PC-9 (cell line): ENCODE measurements around the gene KCNJ14. TPM values are rescaled to one million over a fixed set of nuclear protein-coding genes. Genes with fewer than 3 reads are reported as not detected.
A peak's percentile ranks its signal among the peaks of the same experiment; 100 is the strongest.

Experiments
- BruUV-seq: library from RNA; stranded (reverse); fragments of 400-500 nt; replicated peaks from 2 replicates; lab custom pipeline; 2021; lab: Mats Ljungman, UMichigan
- CTCF ChIA-PET: fragments of 300-600 bp; sonication (Branson Sonifier 250); formaldehyde crosslinking; loops from one replicate; lab custom pipeline; 2022; ENCODE audit warnings: antibody characterized with exemption; lab: Charles Lee
- POLR2A ChIA-PET: fragments of 300-600 bp; sonication (Branson Sonifier 250); formaldehyde crosslinking; loops from one replicate; lab custom pipeline; 2022; ENCODE audit warnings: antibody characterized with exemption; ENCODE audit not compliant: unreplicated experiment; lab: Charles Lee
- DNase-seq, 2 experiments: peaks; one replicate each; pipeline versions ENCODE4 v3.0.0 to v3.0.0-alpha.2; 2015 to 2022; ENCODE audit warnings: mixed read lengths in 1 of 2
- H2AFZ ChIP-seq: fragments of 200-600 bp; sonication (generic); 2 replicates; pipeline ENCODE4 v1.8.1; 2017; ENCODE audit warnings: antibody characterized with exemption
- H3F3A ChIP-seq: fragments of 200-600 bp; sonication (generic); 2 replicates; pipeline ENCODE4 v1.8.1; 2017; ENCODE audit warnings: antibody characterized with exemption, mild to moderate bottlenecking, low read depth; ENCODE audit not compliant: insufficient read depth
- H3K27ac ChIP-seq: fragments of 200-600 bp; sonication (generic); 2 replicates; pipeline ENCODE4 v1.6.1; 2016; ENCODE audit warnings: mixed run types
- H3K27me3 ChIP-seq: fragments of 200-600 bp; sonication (generic); 2 replicates; pipeline ENCODE4 v1.6.1; 2016; ENCODE audit warnings: low read depth, mixed run types; ENCODE audit not compliant: insufficient read depth
- H3K36me3 ChIP-seq: fragments of 200-600 bp; sonication (generic); 2 replicates; pipeline ENCODE4 v1.6.1; 2016; ENCODE audit warnings: low read depth, mixed run types
- H3K4me1 ChIP-seq: fragments of 200-600 bp; sonication (generic); replicated peaks from 2 replicates; pipeline ENCODE4 v1.6.1; 2016; ENCODE audit warnings: mixed run types; ENCODE audit not compliant: insufficient read depth
- H3K4me2 ChIP-seq: fragments of 200-600 bp; sonication (generic); 2 replicates; pipeline ENCODE4 v1.6.1; 2017; ENCODE audit warnings: mixed run types
- H3K4me3 ChIP-seq: fragments of 200-600 bp; sonication (generic); 2 replicates; pipeline ENCODE4 v1.6.1; 2016; ENCODE audit warnings: mixed run types
- H3K79me2 ChIP-seq: fragments of 200-600 bp; sonication (generic); 2 replicates; pipeline ENCODE4 v1.6.1; 2017; ENCODE audit warnings: low read depth, mixed run types
- H3K9me2 ChIP-seq: fragments of 200-600 bp; sonication (generic); 2 replicates; pipeline ENCODE4 v1.8.1; 2017; ENCODE audit warnings: mild to moderate bottlenecking; ENCODE audit not compliant: insufficient read depth
- H3K9me3 ChIP-seq: fragments of 200-600 bp; sonication (generic); 2 replicates; pipeline ENCODE4 v1.8.1; 2016; ENCODE audit warnings: low read depth; ENCODE audit not compliant: insufficient read depth
- H4K20me1 ChIP-seq: fragments of 200-600 bp; sonication (generic); 2 replicates; pipeline ENCODE4 v1.8.1; 2017; ENCODE audit not compliant: insufficient read depth
- CTCF ChIP-seq: fragments of 200-600 bp; sonication (generic); conservative IDR thresholded peaks from 2 replicates; pipeline ENCODE4 v1.6.1; 2017; ENCODE audit warnings: mixed run types, antibody characterized with exemption, mild to moderate bottlenecking, moderate library complexity
- EZH2 ChIP-seq: fragments of 200-600 bp; sonication (generic); IDR thresholded peaks from 2 replicates; pipeline ENCODE4 v1.8.0; 2017; ENCODE audit warnings: antibody characterized with exemption, low read depth
- intact Hi-C: fragments of 100-400 bp; cut with micrococcal nuclease; formaldehyde crosslinking; loops from one replicate; pipeline ENCODE4 v1.10.0; 2022; ENCODE audit not compliant: unreplicated experiment
- total RNA-seq: library from RNA; stranded (reverse); gene quantifications from 2 replicates; pipeline ENCODE4 v1.2.3, GENCODE V29; 2021

Gene KCNJ14
- total RNA-seq, 1 experiment from 2014 or later: 5.4 TPM

- intact Hi-C loops: loop anchor here (10.0 kb wide), 1 partner anchor 484 kb away; the partner anchor contains the start of gene FTL
- no peaks in the 10 kb centered on the region for H3K27me3 ChIP-seq
- TF ChIP-seq EZH2 (no peak), CTCF (no peak)
- H4K20me1 ChIP-seq: peaks cover 21% of the 10 kb centered on the region
- H3F3A ChIP-seq: peaks cover 61% of the 10 kb centered on the region
- no peak overlapping the region for H2AFZ ChIP-seq
- H3K4me1 ChIP-seq: peaks cover 4% of the 10 kb centered on the region
- H3K36me3 ChIP-seq: peaks cover 5% of the 10 kb centered on the region
- CTCF ChIA-PET: interaction anchor here (0.7 kb wide), 1 partner anchor 266 kb away, joined by 3 read pairs; the partner anchor contains the start of gene IZUMO1
- no peaks in the 10 kb centered on the region for H3K9me2 ChIP-seq
- no peaks in the 10 kb centered on the region for H3K79me2 ChIP-seq
- no peak overlapping the region for H3K4me3 ChIP-seq
- H3K27ac ChIP-seq: no peak overlapping the region
- no peak overlapping the region for H3K4me2 ChIP-seq
- H3K9me3 ChIP-seq: no peaks in the 10 kb centered on the region
- BruUV-seq: no TSS peak
- no peak for DNase-seq
- POLR2A ChIA-PET: interaction anchor here (0.6 kb wide), 3 partner anchors 9 to 55 kb away, joined by 4 read pairs; no protein-coding TSS in a partner anchor
Measured at GRCh38 chr19:48480558-48481500, 25.5 kb downstream of the KCNJ14 start.

- Histone ChIP-seq H4K20me1 (peaks cover 16% of the 10 kb centered on the region), H3K36me3 (peaks cover 4% of the 10 kb centered on the region; the same call in 1 of the 2 replicates), H3K4me3 (no peak overlapping the region), H3K9me2 (no peaks in the 10 kb centered on the region), H2AFZ (no peak overlapping the region), H3K27me3 (no peaks in the 10 kb centered on the region), H3K27ac (no peak overlapping the region), H3K4me2 (no peak overlapping the region), H3K79me2 (no peaks in the 10 kb centered on the region), H3F3A (peaks cover 69% of the 10 kb centered on the region), H3K9me3 (no peaks in the 10 kb centered on the region), H3K4me1 (peaks cover 14% of the 10 kb centered on the region)
- DNase-seq: no peak
- POLR2A ChIA-PET: interaction anchor here (0.6 kb wide), 1 partner anchor 8 kb away, joined by 4 read pairs; no protein-coding TSS in a partner anchor
- BruUV-seq: TSS peak; percentile 5
- intact Hi-C loops: loop anchor here (10.0 kb wide), 1 partner anchor 483 kb away; the partner anchor contains the start of gene FTL
- TF ChIP-seq CTCF: no peak
- no peak for TF ChIP-seq EZH2
- CTCF ChIA-PET: no interaction called here
Measured at GRCh38 chr19:48481846-48482639, 26.7 kb downstream of the KCNJ14 start.

GRCh38 chr19:48483301-48483700, 27.9 kb downstream of the KCNJ14 start:
- Histone ChIP-seq H3K36me3 (peaks cover 2% of the 10 kb centered on the region; the same call in 1 of the 2 replicates), H3K9me2 (no peaks in the 10 kb centered on the region), H3K27me3 (no peaks in the 10 kb centered on the region), H4K20me1 (peaks cover 5% of the 10 kb centered on the region; the same call in 1 of the 2 replicates), H3K9me3 (no peaks in the 10 kb centered on the region), H3K4me2 (no peak overlapping the region), H3K4me1 (peaks cover 25% of the 10 kb centered on the region), H3K4me3 (no peak overlapping the region), H3F3A (peaks cover 78% of the 10 kb centered on the region), H2AFZ (no peak overlapping the region), H3K27ac (no peak overlapping the region), H3K79me2 (no peaks in the 10 kb centered on the region)
- intact Hi-C loops: loop anchor here (10.0 kb wide), 1 partner anchor 482 kb away; the partner anchor contains the start of gene FTL
- POLR2A ChIA-PET: no interaction called here
- CTCF ChIA-PET: no interaction called here
- DNase-seq: no peak
- BruUV-seq: no TSS peak
- TF ChIP-seq CTCF (no peak), EZH2 (no peak)
